Activated CD4-positive, alpha-beta T cell treated with anti-CD3 and anti-CD28 coated beads, Interleukin-2, amount 10 ng/mL, durations not matched to agents 24 days and 14 days (primary cell): ENCODE data around the gene MRPS25. TPM values are rescaled to one million over a fixed set of nuclear protein-coding genes. Genes with fewer than 3 reads are reported as not detected.

Experiments
- DNase-seq: peaks from one replicate; pipeline ENCODE4 v3.0.0; 2022
- H3K27ac Mint-ChIP-seq: one replicate; pipeline ENCODE4 v1.8.0; 2022; ENCODE audit warnings: mild to moderate bottlenecking, mixed read lengths
- H3K27me3 Mint-ChIP-seq: one replicate; pipeline ENCODE4 v1.8.0; 2022; ENCODE audit warnings: mixed read lengths
- H3K36me3 Mint-ChIP-seq: one replicate; pipeline ENCODE4 v1.8.0; 2022; ENCODE audit warnings: low read depth, mild to moderate bottlenecking, mixed read lengths
- H3K4me1 Mint-ChIP-seq: one replicate; pipeline ENCODE4 v1.8.0; 2021; ENCODE audit warnings: mixed read lengths
- H3K4me3 Mint-ChIP-seq: one replicate; pipeline ENCODE4 v1.8.0; 2022; ENCODE audit warnings: mild to moderate bottlenecking, moderate library complexity, mixed read lengths
- H3K9me3 Mint-ChIP-seq: one replicate; pipeline ENCODE4 v1.8.0; 2021; ENCODE audit warnings: mixed read lengths
- intact Hi-C: fragments of 100-400 bp; cut with micrococcal nuclease; formaldehyde crosslinking; loops from one replicate; pipeline ENCODE4 v1.15.1; 2023
- total RNA-seq: library from RNA; stranded (reverse); gene quantifications from 2 replicates; pipeline ENCODE4 v1.2.3, GENCODE V29; 2022

Gene MRPS25
- total RNA-seq, 1 donor from 2014 or later = 114 TPM

DNA sequence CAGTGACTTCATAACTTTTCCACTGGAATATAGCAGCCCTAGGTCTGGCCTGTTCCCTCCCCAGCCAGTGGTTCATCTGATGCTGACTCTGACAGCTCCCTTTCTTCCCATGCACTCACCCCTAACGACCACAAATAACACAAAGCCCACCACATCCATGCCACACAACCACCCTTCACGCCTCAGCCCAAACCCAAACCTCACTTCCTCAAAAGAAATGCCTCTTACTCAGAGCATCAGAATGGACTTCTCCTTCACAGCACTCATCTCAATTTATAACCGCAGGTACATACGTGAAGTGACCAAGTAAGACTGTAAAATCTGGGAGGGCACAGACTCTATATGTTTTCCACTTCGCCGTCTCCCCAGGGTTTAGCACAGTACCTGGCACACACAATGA lies 32.8 kb upstream of the MRPS25 start:
- DNase-seq = peak; percentile 82
- Mint-ChIP-seq H3K27ac (peak overlapping the region; percentile 93), H3K4me1 (peaks cover 29% of the 10 kb centered on the region), H3K4me3 (peak overlapping the region; percentile 90), H3K9me3 (no peaks in the 10 kb centered on the region), H3K27me3 (no peaks in the 10 kb centered on the region), H3K36me3 (peaks cover 33% of the 10 kb centered on the region)
- intact Hi-C loops = loop anchor here (1.0 to 2.0 kb wide), 4 partner anchors 150 to 923 kb away; partner anchors contain the start of gene CCDC174

DNA sequence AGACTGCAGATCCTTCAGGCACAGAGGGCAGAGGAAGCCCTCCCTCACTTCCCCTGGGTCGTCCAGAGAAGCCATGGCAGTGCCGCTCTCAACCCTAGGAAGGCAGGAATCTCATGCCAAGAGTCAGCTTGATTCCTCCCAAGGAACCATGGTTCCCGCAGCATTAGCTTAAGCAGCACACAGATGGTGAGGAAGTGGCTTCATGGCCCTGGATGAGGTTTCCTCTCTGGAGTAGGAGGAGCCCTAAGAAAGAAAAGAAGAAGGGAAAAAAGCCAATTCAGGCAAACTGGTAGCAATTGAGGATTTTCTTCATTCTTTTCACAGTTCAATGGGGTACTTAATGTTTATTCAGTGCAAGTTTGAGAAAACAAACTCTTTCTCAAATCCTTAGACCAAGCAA lies 30.9 kb upstream of the MRPS25 start:
- no peak overlapping the region for H3K27ac Mint-ChIP-seq
- H3K27me3 Mint-ChIP-seq = no peaks in the 10 kb centered on the region
- H3K4me1 Mint-ChIP-seq = peaks cover 24% of the 10 kb centered on the region
- DNase-seq = no peak
- intact Hi-C loops = no loop called here
- no peaks in the 10 kb centered on the region for H3K9me3 Mint-ChIP-seq
- H3K4me3 Mint-ChIP-seq = no peak overlapping the region
- peaks cover 36% of the 10 kb centered on the region for H3K36me3 Mint-ChIP-seq

DNA sequence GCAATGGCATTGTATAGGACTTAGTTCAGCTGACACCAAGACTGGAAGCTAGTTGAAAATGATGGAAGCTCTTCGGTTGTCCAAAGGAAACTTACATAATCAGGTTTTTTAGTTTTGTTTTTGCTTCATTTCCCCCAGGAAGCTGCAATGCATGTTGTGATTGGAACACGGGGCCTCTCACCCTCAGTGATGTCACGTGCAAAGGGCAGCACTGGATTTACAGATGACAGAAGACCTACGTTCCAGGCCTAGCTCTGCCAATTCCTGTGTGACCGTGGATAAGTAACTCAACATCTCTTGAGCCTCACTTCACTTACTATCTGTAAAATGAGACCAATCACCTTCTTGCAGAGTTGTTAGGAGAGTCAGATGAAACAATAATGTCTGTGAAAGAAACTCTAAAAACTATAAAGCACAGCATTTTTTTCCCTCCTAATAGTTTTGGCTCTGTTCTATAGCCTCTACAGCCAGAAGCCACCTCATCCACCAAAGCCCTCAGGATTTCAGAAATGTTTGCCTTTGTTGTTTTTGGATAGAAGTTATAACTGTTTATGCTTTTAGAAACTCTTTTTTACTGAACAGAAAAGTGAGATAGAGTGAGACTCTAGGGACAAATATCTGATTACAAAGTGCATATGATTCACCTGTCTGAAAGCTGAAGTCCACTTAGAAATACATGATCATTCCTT lies 29.2 kb upstream of the MRPS25 start:
- intact Hi-C loops = no loop called here
- Mint-ChIP-seq H3K4me1 (peaks cover 19% of the 10 kb centered on the region), H3K36me3 (peaks cover 44% of the 10 kb centered on the region), H3K4me3 (no peak overlapping the region), H3K27me3 (no peaks in the 10 kb centered on the region), H3K27ac (no peak overlapping the region), H3K9me3 (no peaks in the 10 kb centered on the region)
- DNase-seq = no peak

DNA sequence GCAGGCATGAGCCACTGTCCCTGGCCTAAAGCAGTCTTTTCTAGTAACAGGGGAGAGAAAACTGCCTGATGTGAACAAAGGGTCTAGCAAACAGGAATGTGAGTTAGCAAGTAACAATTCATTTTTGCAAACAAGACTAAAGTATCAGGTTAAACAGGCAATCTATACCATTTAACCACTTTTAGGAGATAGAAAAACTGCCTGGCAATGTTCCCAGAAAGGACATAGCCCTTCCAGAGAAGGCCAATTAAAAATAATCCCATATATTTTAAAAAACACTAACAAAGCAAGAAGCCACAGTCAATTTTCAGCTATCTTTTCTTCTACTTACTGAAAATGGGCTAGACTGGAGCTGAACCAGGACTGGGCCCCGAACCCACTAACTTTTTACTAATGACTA lies 27.6 kb upstream of the MRPS25 start:
- Mint-ChIP-seq H3K4me3 (no peak overlapping the region), H3K9me3 (no peaks in the 10 kb centered on the region), H3K27me3 (no peaks in the 10 kb centered on the region), H3K36me3 (peaks cover 39% of the 10 kb centered on the region), H3K27ac (no peak overlapping the region), H3K4me1 (peaks cover 6% of the 10 kb centered on the region)
- no peak for DNase-seq
- intact Hi-C loops = no loop called here

DNA sequence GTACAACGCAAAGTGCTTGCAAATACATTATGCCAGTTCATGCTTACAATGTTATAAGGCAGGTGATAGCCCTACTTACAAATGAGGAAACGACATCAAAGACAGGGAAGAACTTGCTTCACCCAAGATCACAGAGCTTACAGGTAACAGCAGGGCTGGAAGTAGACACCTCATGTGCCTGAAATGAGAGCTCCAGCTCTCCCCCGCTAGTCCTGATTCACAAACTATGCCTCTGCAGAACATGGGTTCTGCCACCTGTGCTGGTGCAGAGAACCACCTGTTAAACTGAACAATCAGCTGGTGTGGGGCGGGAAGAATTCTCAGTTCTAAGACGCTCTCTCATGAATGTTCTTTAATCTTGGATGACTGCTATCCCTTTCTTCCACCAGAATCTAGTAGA lies 26.5 kb upstream of the MRPS25 start:
- peaks cover 45% of the 10 kb centered on the region for H3K36me3 Mint-ChIP-seq
- H3K27me3 Mint-ChIP-seq = no peaks in the 10 kb centered on the region
- no peak overlapping the region for H3K27ac Mint-ChIP-seq
- no peak for DNase-seq
- H3K9me3 Mint-ChIP-seq = no peaks in the 10 kb centered on the region
- no peak overlapping the region for H3K4me3 Mint-ChIP-seq
- intact Hi-C loops = no loop called here
- peaks cover 4% of the 10 kb centered on the region for H3K4me1 Mint-ChIP-seq

DNA sequence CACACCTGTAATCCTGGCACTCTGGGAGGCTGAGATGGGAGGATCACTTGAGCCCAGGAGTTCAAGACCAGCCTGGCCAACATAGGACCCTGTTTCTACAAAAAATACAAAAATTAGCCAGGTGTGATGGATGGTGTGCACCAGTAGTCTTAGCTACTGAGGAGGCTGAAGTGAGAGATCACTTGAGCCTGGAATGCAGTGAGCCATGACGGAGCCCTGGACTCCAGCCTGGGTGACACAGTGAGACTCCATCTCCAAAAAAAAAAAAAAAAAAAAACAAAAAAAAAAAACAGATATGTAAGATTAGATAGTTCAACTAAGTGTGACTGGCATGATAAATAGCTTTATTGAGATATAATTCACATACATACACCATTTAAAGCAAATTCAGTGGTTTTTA lies 24.1 kb upstream of the MRPS25 start:
- Mint-ChIP-seq H3K4me3 (no peak overlapping the region), H3K27ac (no peak overlapping the region), H3K4me1 (no peaks in the 10 kb centered on the region), H3K9me3 (no peaks in the 10 kb centered on the region), H3K36me3 (peaks cover 35% of the 10 kb centered on the region), H3K27me3 (no peaks in the 10 kb centered on the region)
- intact Hi-C loops = no loop called here
- no peak for DNase-seq

DNA sequence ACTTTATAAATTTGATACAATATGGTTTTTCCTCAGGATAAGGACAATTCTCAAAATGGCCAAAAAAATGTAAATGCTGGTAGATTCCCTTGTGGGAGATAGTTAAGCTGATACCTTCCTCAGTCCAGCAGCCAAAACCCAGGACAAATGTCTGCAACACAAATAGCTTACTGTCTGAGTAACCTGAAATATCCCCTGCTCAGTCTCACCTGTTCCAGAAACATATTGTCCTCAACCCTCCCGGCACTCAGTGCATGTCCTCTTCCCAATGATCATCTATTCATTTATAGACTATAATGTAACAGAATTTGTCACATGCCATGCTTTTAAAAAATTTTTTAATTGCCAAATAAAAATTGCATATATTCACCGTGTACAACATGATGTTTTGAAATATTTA lies 21.6 kb upstream of the MRPS25 start:
- H3K36me3 Mint-ChIP-seq = peaks cover 48% of the 10 kb centered on the region
- H3K27ac Mint-ChIP-seq = no peak overlapping the region
- no peak for DNase-seq
- H3K4me3 Mint-ChIP-seq = no peak overlapping the region
- H3K9me3 Mint-ChIP-seq = no peaks in the 10 kb centered on the region
- no peaks in the 10 kb centered on the region for H3K27me3 Mint-ChIP-seq
- intact Hi-C loops = no loop called here
- H3K4me1 Mint-ChIP-seq = peaks cover 6% of the 10 kb centered on the region

DNA sequence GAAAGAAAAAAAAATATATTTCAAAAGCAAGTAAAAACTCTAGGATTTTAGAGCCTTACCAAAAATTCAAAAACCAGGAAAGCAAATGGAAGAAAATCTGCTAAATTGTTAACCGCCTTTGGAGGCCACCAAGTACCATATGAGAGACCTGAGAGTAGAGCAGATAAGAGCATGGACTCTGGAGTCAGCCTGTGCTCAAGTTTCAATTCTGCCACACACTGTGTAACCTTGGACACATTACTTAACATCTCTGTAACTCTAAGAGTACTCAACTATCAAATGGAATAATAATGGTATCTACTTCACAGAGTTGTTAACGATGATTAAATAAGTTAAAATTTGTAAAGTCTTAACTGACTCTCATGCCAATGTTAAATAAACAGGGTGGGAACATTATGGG lies 21.1 kb upstream of the MRPS25 start:
- intact Hi-C loops = no loop called here
- Mint-ChIP-seq H3K27me3 (no peaks in the 10 kb centered on the region), H3K4me3 (no peak overlapping the region), H3K4me1 (peaks cover 7% of the 10 kb centered on the region), H3K27ac (no peak overlapping the region), H3K36me3 (peaks cover 50% of the 10 kb centered on the region), H3K9me3 (no peaks in the 10 kb centered on the region)
- no peak for DNase-seq

DNA sequence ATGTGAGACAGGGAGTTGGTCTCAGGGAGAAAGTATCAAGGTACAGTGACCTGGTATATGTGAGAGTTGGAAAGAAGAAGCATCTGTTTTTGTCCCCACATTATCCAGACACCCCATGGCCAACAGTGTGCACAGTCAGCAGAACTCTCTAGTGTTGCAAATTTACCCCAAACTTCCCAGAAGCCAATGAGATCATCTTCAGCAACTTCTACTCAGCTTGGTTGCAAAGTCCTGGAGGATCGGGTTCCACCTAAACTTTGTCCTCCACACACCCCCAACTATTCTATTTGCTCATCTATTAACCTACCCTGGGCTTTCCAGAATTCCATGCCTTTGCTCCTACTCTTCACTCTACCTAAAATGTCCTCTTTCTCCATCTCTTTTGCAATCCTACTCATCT lies 18.1 kb upstream of the MRPS25 start:
- intact Hi-C loops = no loop called here
- Mint-ChIP-seq H3K27me3 (no peaks in the 10 kb centered on the region), H3K4me3 (no peak overlapping the region), H3K27ac (no peak overlapping the region), H3K4me1 (peaks cover 7% of the 10 kb centered on the region), H3K9me3 (no peaks in the 10 kb centered on the region), H3K36me3 (peaks cover 55% of the 10 kb centered on the region)
- no peak for DNase-seq

DNA sequence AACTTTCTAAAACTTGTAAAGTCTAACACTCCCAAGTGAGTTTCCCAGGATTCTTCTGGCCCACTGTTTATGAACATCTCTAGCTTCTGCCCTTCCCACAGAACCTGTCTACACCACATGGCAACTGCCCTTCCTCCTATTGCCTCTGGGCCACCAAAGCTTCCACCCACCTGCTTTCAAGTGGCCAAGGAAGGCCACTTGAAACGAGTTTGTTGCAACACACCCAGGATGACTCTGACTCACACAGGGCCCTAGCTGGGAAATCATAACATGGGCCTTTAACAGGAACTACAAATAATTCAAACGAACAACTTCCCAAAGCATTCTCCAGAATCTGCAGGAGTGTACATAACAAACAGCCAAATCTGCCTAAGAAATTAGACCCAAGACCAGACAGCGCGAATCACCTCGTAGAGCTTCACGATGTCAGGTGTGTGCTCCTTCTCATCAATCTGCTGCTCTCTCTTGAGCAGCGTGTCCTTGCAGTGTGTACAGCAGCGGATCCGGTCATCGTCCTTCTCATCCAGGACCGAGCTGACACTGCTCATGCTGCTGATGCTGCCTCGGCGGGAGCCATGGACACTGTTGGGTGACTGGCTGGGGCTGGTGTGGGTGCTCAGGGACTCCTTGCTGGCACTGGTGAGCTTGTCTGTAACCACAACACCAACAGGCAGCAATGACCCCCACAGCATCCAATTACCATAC lies 17.0 kb upstream of the MRPS25 start:
- H3K36me3 Mint-ChIP-seq = peaks cover 61% of the 10 kb centered on the region
- H3K27ac Mint-ChIP-seq = no peak overlapping the region
- intact Hi-C loops = no loop called here
- H3K4me1 Mint-ChIP-seq = peaks cover 7% of the 10 kb centered on the region
- no peaks in the 10 kb centered on the region for H3K9me3 Mint-ChIP-seq
- H3K4me3 Mint-ChIP-seq = no peak overlapping the region
- no peaks in the 10 kb centered on the region for H3K27me3 Mint-ChIP-seq
- no peak for DNase-seq

DNA sequence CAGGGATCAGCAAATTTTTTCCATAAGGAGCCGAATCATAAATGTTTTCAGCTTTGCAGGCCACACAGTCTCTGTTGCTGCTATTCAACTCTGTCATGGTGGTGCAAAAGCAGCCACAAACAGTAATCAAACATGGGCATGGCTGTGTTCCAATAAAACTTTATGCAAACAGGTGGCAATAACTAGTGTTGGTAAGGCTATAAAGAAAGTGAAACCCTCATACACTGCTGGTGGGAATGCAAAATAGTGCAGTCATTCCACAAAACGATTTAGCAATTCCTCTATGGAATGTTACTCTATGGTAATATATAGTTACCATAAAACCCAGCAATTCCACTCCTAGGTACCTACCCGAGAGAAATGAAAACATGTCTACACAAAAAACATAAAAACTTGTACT lies 14.0 kb upstream of the MRPS25 start:
- no peaks in the 10 kb centered on the region for H3K27me3 Mint-ChIP-seq
- peaks cover 7% of the 10 kb centered on the region for H3K4me1 Mint-ChIP-seq
- intact Hi-C loops = no loop called here
- no peak for DNase-seq
- H3K36me3 Mint-ChIP-seq = peaks cover 68% of the 10 kb centered on the region
- no peak overlapping the region for H3K4me3 Mint-ChIP-seq
- H3K9me3 Mint-ChIP-seq = no peaks in the 10 kb centered on the region
- no peak overlapping the region for H3K27ac Mint-ChIP-seq

DNA sequence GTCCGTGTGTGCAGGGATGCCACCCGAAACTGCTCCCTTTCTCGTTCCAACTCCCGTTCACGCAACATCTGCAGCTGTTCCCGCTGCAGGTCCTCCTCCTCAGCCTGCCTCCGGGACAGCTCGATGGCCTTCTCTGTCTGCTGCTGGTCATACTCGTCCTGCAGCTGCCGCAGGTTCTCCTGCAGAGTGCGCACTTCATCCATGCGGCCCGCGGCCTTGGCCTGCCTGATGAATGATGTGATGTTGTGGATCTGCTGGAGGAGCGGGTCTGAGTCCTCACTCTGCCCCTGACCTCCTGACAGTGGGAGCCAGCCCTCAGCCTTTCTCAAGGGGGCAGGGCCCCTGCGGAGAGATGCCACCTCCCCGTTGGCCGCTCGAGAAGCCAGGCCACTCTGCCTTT lies 9.4 kb upstream of the MRPS25 start:
- Mint-ChIP-seq H3K36me3 (peaks cover 55% of the 10 kb centered on the region), H3K4me1 (peaks cover 6% of the 10 kb centered on the region), H3K9me3 (no peaks in the 10 kb centered on the region), H3K27me3 (no peaks in the 10 kb centered on the region), H3K27ac (no peak overlapping the region), H3K4me3 (no peak overlapping the region)
- DNase-seq = no peak
- intact Hi-C loops = no loop called here

DNA sequence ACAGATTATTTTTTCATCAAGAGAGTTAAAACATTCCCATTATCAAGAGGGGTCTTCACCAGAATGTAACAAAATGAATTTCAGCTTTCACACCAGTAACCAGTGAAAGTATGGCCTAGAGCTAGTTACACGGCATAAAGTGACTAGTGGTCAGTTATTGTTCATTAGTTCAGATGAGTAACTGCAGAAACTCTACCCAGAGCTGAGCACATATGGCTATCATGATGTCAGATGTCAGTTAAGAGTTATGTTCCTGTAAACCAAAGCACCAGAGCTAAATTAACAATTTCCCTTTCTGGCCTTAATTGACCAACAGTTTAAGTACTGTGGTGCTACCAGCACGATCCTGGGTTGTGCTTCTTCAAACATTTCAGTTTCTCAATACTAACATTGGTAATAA lies 6.6 kb upstream of the MRPS25 start:
- Mint-ChIP-seq H3K27me3 (no peaks in the 10 kb centered on the region), H3K4me1 (peaks cover 6% of the 10 kb centered on the region), H3K9me3 (no peaks in the 10 kb centered on the region), H3K27ac (no peak overlapping the region), H3K4me3 (no peak overlapping the region), H3K36me3 (peaks cover 36% of the 10 kb centered on the region)
- intact Hi-C loops = no loop called here
- DNase-seq = no peak

DNA sequence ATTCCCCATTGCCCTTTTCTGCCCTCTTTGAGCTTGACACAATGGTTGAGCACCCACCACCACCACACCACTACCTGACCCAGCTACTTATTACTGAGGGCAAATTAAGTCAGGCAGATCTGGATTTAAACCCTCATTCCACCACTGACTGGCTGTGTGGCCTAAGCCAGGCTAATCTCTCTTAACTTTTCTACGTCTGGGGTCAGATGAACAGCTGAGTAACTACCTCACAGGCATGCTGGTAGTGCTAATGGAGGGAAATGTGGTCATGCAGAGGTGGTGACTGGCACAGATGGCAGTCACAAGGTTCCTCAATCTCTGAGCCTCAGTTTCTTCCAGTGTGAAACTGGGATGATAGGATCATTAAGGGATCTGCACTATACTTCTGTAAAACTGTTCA lies 4.3 kb upstream of the MRPS25 start:
- H3K27ac Mint-ChIP-seq = no peak overlapping the region
- peaks cover 21% of the 10 kb centered on the region for H3K36me3 Mint-ChIP-seq
- DNase-seq = no peak
- H3K27me3 Mint-ChIP-seq = no peaks in the 10 kb centered on the region
- H3K4me1 Mint-ChIP-seq = peaks cover 13% of the 10 kb centered on the region
- no peaks in the 10 kb centered on the region for H3K9me3 Mint-ChIP-seq
- H3K4me3 Mint-ChIP-seq = no peak overlapping the region
- intact Hi-C loops = loop anchor here (10.0 kb wide), 1 partner anchor 415 kb away; the partner anchor contains the start of gene CCDC174
